ENCODE measurements around the gene FOSL2. TPM values are rescaled to one million over a fixed set of nuclear protein-coding genes. Genes with fewer than 3 reads are reported as not detected.

Gene FOSL2
- total and polyA plus RNA-seq, 10 of the 15 experiments (the other 5 are each of a cell fraction or from before 2014, with no cell fraction given), result 0.05 to 1.3 (median 0.34) TPM

- DNase-seq (ENCODE audit: low read depth, low spot score) (no peak), ATAC-seq (no peak), FAIRE-seq (no peak)
- intact Hi-C loops (cut with micrococcal nuclease; ENCODE audit: unreplicated experiment) (no loop called here), in situ Hi-C loops (cut with MboI) (no loop called here)
- Histone ChIP-seq H3K36me3 (ENCODE audit: control insufficient read depth in 2 of 2, insufficient read depth in 2 of 2, low read length in 1 of 2) (no peaks in the 10 kb centered on the region), H3K4me2 (ENCODE audit: control insufficient read depth, insufficient read depth) (no peak overlapping the region), H3K9me3 (replicated peaks; ENCODE audit: control insufficient read depth, insufficient read depth, low read length) (no peaks in the 10 kb centered on the region), H3K4me1 (ENCODE audit: control insufficient read depth, insufficient read depth, low read length) (0 out of 2 replicates have a peak, but pooled peaks cover 3% of the 10 kb centered on the region), H3K9ac (ENCODE audit: control insufficient read depth, insufficient read depth, low read length) (no peak overlapping the region), H4K20me1 (ENCODE audit: control insufficient read depth, insufficient read depth) (no peaks in the 10 kb centered on the region), H3K4me3 (no peak overlapping the region), H2AFZ (ENCODE audit: control insufficient read depth, low read depth, low read length) (no peak overlapping the region), H3K27ac (ENCODE audit: control insufficient read depth, insufficient read depth) (no peak overlapping the region), H3K79me2 (ENCODE audit: control insufficient read depth, insufficient read depth, low read length) (no peaks in the 10 kb centered on the region), H3K27me3 (replicated peaks in 1 of 2; ENCODE audit: control insufficient read depth in 2 of 2, insufficient read depth in 2 of 2, low read length in 1 of 2) (no peaks in the 10 kb centered on the region)
- RAD21 ChIA-PET (ENCODE audit: unreplicated experiment), result interaction anchor here (0.9 to 2.6 kb wide), 4 partner anchors 41 to 770 kb away, joined by 3 to 15 read pairs (median 6); no protein-coding TSS in a partner anchor
- no TSS peak for BruUV-seq (replicated peaks)
- POLR2A ChIA-PET, result interaction anchor here (0.5 kb wide), 1 partner anchor 599 kb away, joined by 3 read pairs; no protein-coding TSS in a partner anchor
- CTCF ChIA-PET, result interaction anchor here (0.8 to 1.8 kb wide), 9 partner anchors 10 to 752 kb away, joined by 3 to 8 read pairs (median 5); no protein-coding TSS in a partner anchor
- 45% methylated on average over 8 of the region's 8 CpGs for WGBS (ENCODE audit: insufficient coverage, insufficient replicate concordance, low lambda C conversion rate, missing lambda C conversion rate)
- SMC1A ChIA-PET (ENCODE audit: uncharacterized antibody, unreplicated experiment), result interaction anchor here (1.1 to 1.4 kb wide), 2 partner anchors 11 to 699 kb away, joined by 3 to 5 read pairs; no protein-coding TSS in a partner anchor
- TF ChIP-seq ZBTB11 (CRISPR knock-in tag; IDR thresholded peaks at IDR 0.05) (no peak), MLLT1 (IDR thresholded peaks at IDR 0.05) (no peak), RUNX3 (IDR thresholded peaks at IDR 0.05; ENCODE audit: low read length) (no peak), PBX3 (IDR thresholded peaks at IDR 0.05; ENCODE audit: insufficient replicate concordance, low read depth, low read length) (no peak), TCF12 (IDR thresholded peaks at IDR 0.05; ENCODE audit: low read depth, low read length) (no peak), GATAD2B (conservative IDR thresholded peaks at IDR 0.05; ENCODE audit: low read depth) (no peak), RELA (IDR thresholded peaks at IDR 0.05; ENCODE audit: borderline replicate concordance, partially characterized antibody) (no peak), EGR1 (IDR thresholded peaks at IDR 0.05; ENCODE audit: borderline replicate concordance in 1 of 2, low read depth in 2 of 2, low read length in 2 of 2) (no peak), REST (IDR thresholded peaks at IDR 0.05; ENCODE audit: low read depth, low read length) (no peak)
Observed at GRCh38 chr2:28453396-28453795, 60.7 kb downstream of the FOSL2 start.

Measured in GM12878 (cell line).